ENCODE results near the gene TRIM14. TPM values are rescaled to one million over a fixed set of nuclear protein-coding genes. Genes with fewer than 3 reads are reported as not detected.
"Not testable (repeated sequence)": the region's sequence is repeated elsewhere in the genome, so short reads cannot be mapped to it uniquely, and the experiment has no call there.

TRIM14 gene
- total RNA-seq, 2 donors from 2014 or later, result 4.3 to 12.2 TPM

- DNase-seq, result no peak
- intact Hi-C loops (cut with DNase I), result loop anchor here (5.0 to 10.0 kb wide), 2 partner anchors 55 to 117 kb away; partner anchors contain the start of genes ANP32B (in 1 of the 2) and TRMO (in 1 of the 2)
These were observed 79.4 kb downstream of the TRIM14 start for GRCh38 chr9:98039607-98040017.

DNA sequence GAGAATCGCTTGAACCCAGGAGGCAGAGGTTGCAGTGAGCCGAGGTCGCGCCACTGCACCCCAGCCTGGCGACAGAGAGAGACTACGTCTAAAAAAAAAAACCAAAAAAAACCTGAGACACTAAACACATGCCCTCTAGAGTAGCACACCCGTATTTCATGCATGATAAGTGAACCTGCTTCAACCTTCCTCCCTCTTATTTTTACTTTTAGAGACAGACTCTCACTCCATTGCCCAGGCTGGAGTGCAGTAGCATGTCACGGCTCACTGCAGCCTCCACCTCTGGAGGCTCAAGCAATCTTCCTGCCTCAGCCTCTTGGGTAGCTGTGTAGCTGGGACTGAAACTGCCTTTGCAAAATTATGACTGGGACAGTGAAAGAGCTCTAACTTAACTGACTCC lies 80.1 kb downstream of the TRIM14 start:
- intact Hi-C loops (cut with DNase I), result loop anchor here (5.0 to 10.0 kb wide), 2 partner anchors 54 to 117 kb away; partner anchors contain the start of genes ANP32B (in 1 of the 2) and TRMO (in 1 of the 2)
- ATAC-seq, result no peak
- no peak for DNase-seq

More at GRCh38 chr9:98039607-98040017, 79.4 kb downstream of the TRIM14 start:
- ATAC-seq, result no peak

DNA sequence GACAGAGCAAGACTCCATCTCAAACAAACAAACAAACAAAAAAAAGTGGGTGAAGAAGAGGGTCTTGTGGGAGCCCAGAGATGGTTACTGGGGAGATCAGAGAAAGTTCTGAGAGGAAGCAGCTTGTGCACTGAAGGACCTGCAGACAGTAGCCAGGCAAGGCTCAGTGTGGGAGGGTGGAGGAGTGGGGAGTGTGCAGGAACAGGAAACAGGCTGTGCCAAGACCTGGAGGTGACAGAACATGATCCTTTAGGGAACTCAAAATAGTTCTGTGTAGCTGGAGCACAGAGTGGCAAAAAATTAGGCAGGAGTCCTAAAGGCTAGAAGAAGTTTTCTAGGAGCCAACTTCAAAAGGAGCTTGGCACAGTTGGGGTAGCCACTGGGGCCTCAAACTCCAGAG lies 81.7 kb downstream of the TRIM14 start:
- peak; percentile 86 to 88 for ATAC-seq
- peak; percentile 61 for DNase-seq
- intact Hi-C loops (cut with DNase I), result loop anchor here (5.0 to 10.0 kb wide), 2 partner anchors 53 to 115 kb away; partner anchors contain the start of genes ANP32B (in 1 of the 2) and TRMO (in 1 of the 2)

GRCh38 chr9:98034593-98035546 lies 84.2 kb downstream of the TRIM14 start:
- DNase-seq (peak; percentile 89), ATAC-seq (peak; percentile 80 to 89)
- intact Hi-C loops (cut with DNase I), result loop anchor here (2.0 to 10.0 kb wide), 3 partner anchors 50 to 113 kb away; partner anchors contain the start of genes ANP32B (in 1 of the 2) and TRMO (in 1 of the 2)

- intact Hi-C loops (cut with DNase I), result loop anchor here in 1 of 2 donors (10.0 kb wide), 1 partner anchor 47 kb away; the partner anchor contains the start of gene ANP32B
- DNase-seq, result no peak
These were observed 87.1 kb downstream of the TRIM14 start for GRCh38 chr9:98031935-98032334.

DNA sequence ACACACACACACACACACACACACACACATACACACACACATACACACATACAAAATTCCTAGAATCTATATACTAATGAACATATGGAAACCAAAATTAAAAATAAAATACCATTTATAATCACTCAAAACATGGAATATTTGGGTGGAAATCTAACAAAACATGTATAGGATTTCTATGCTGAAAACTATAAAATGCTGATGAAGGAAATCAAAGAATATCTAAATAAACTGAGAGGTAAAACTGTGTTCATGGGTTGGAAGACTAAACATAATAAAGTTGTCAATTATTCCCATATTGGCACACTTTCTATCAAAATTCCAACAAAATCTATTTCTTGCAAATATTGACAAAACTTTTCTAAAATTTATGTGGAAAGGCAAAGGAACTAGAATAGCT lies 87.9 kb downstream of the TRIM14 start:
- DNase-seq, result no peak
- ATAC-seq, result no peak
- intact Hi-C loops (cut with DNase I), result loop anchor here in 1 of 2 donors (10.0 kb wide), 1 partner anchor 46 kb away; the partner anchor contains the start of gene ANP32B

More at GRCh38 chr9:98031935-98032334, 87.1 kb downstream of the TRIM14 start:
- ATAC-seq, result no peak

DNA sequence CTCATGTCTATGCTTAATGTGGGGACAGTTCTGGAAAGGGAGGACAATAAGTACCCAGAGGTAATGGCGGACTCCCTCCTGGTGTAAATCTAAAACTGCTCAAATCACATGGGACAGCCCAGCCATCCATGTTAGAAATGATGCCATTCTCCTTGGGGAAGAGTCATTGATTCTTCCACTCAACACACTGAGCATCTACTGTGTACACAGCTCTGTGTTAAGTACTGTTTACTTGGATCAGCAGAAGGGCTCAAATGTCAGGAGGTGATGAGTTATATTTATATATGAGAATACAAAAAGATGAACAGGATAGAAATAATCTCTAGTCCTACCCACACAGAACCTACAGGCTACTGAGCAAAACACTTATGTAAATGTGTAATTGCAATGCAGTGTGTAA lies 94.3 kb downstream of the TRIM14 start:
- DNase-seq (no peak), ATAC-seq (no peak)
- intact Hi-C loops (cut with DNase I), result no loop called here

GRCh38 chr9:98022447-98022846 lies 96.6 kb downstream of the TRIM14 start:
- intact Hi-C loops (cut with DNase I), result no loop called here
- ATAC-seq (peak in 1 of 2 donors; percentile 29), DNase-seq (no peak)

DNA sequence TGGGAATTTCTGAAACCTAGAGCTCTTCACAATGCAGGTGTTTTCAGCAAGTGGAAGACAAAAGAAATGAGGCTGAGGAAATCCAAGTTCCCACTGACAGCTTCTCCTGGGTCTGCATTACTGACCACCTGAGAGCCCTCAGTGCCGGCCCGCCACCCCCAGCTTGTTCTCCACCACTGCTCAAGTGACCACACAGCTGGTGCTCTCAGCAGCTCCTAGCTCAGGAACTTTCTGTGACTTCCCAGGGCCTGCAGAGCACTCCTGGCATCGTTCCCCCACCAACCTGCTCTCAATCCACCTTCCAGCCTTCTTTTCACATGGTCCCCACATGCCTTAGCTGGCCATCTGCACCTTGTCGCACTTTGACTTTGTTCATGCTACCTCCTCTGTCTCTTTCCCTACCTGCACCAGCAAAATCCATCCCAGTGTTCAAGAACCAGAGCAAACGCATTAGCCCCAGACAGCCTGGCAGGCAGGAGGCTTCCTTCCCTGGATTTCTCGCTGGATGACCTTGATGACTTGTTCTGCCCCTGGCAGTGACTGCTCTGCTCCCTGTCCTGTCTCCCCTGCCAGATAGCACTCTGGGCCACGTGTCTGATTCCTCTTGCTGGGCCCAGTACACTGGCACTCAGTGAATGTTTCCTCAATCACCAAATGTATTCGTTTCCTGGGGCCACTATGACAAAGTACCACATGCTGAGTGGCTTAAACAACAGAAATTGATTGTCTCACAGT lies 97.5 kb downstream of the TRIM14 start:
- DNase-seq, result no peak
- peak; percentile 78 to 85 for ATAC-seq
- intact Hi-C loops (cut with DNase I), result no loop called here

DNA sequence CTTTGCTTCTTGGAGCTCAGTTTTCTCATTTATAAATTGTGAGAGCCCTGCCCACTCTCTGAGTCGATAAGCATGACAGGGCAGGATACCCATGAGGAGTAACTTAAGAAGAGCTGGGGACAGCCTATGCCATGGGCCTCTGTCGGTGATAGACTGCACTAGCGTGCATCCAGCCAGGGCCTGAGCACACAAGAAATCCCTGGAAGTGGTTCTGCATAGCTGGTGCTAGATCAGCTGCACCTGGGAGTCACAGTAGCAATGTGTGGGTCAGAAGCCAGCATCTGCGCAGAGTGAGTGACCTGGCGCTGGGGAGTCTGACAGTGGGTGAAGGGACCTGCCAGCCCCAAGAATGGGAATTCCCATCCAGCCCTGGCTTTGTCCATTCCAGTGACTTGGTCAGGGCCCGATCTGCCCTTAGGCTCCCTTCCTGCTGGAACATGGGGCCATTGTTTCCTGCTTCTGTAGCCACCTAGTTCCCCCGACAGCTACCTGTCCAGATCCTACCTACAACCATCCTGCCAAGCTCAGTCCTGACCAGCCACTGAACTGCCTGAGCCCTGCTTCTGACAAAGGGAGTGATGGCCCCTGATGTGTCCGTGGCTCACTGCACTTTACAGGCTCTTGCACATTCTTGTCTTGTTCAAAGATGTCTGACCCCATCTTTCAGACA lies 98.4 kb downstream of the TRIM14 start:
- DNase-seq (no peak), ATAC-seq (no peak)
- intact Hi-C loops (cut with DNase I), result no loop called here

DNA sequence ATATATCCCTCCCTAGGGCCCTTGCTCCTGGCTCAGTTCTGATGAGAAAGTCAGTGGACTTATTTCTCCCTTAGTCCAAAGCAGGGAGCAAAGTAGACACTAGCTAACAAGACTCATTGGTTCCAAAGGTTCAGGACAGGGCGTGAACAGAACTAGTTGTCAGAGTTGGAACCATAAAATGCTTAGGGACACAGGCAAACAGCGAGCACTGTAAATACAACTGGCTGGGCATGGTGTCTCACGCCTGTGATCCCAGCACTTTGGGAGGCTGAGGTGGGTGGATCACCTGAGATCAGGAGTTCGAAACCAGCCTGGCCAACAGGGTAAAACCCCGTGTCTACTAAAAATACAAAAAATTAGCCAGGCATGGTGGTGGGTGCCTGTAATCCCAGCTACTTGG lies 99.2 kb downstream of the TRIM14 start:
- ATAC-seq; intact Hi-C loops (cut with DNase I); DNase-seq: not testable (repeated sequence)

Other genes starting within 250 kb of the TRIM14 start
- 1 to 10 TPM; 7.0 to 8.2 TPM for gene TRMO, start 196.7 kb downstream of the TRIM14 start, total RNA-seq
- under 1 TPM in 1 of 2 donors, not detected in 1; 0.10 TPM for gene HEMGN, start 181.1 kb downstream of the TRIM14 start, total RNA-seq
- gene ANP32B, start 135.9 kb downstream of the TRIM14 start, total RNA-seq, result 10 to 100 TPM; 55.2 to 70.2 TPM
- 10 to 100 TPM; 31.0 to 41.5 TPM for gene NANS, start 62.5 kb downstream of the TRIM14 start, total RNA-seq
- 1 to 10 TPM in 1 of 2 donors, under 1 TPM in 1; 0.60 to 1.4 TPM for gene CORO2A, start 73.4 kb upstream of the TRIM14 start, total RNA-seq
- 1 to 10 TPM; 4.4 to 5.3 TPM for gene TBC1D2, start 136.4 kb upstream of the TRIM14 start, total RNA-seq

All from left cardiac atrium (tissue), 4 donors.